SIG-M5 (cell line): Measurements from ENCODE around the gene PRPF6.
"Not testable (repeated sequence)": the region's sequence is repeated elsewhere in the genome, so short reads cannot be mapped to it uniquely, and the experiment has no call there.

Source experiments
- DNase-seq: peaks from one replicate; lab custom pipeline; 2025; lab: John Stamatoyannopoulos, UW

The PRPF6 gene

GRCh38 chr20:64012385-64013154 lies 31.6 kb downstream of the PRPF6 start:
- not testable (repeated sequence) for DNase-seq

- DNase-seq, result no peak
Observed at GRCh38 chr20:64015635-64016034, 34.7 kb downstream of the PRPF6 start.

GRCh38 chr20:64021124-64021975 lies 40.4 kb downstream of the PRPF6 start:
- DNase-seq, result no peak

GRCh38 chr20:64022671-64023360 lies 41.9 kb downstream of the PRPF6 start:
- no peak for DNase-seq

GRCh38 chr20:64023361-64024140 lies 42.6 kb downstream of the PRPF6 start:
- no peak for DNase-seq

- DNase-seq, result no peak
Observed at GRCh38 chr20:64024141-64024990, 43.4 kb downstream of the PRPF6 start.

- DNase-seq, result no peak
Observed at GRCh38 chr20:64025101-64025825, 44.3 kb downstream of the PRPF6 start.

- DNase-seq, result no peak
Observed at GRCh38 chr20:64025826-64026412, 45.0 kb downstream of the PRPF6 start.

- DNase-seq, result no peak
Observed at GRCh38 chr20:64027981-64028685, 47.2 kb downstream of the PRPF6 start.

- DNase-seq, result no peak
Observed at GRCh38 chr20:64029293-64030117, 48.6 kb downstream of the PRPF6 start.

- no peak for DNase-seq
Observed at GRCh38 chr20:64030371-64031134, 49.6 kb downstream of the PRPF6 start.

- no peak for DNase-seq
Observed at GRCh38 chr20:64031822-64032314, 50.9 kb downstream of the PRPF6 start.

GRCh38 chr20:64032706-64033624 lies 52.0 kb downstream of the PRPF6 start:
- no peak for DNase-seq

- no peak for DNase-seq
Observed at GRCh38 chr20:64033981-64034493, 53.1 kb downstream of the PRPF6 start.

GRCh38 chr20:64035066-64035932 lies 54.4 kb downstream of the PRPF6 start:
- DNase-seq, result no peak
